Fibroblast of the conjunctiva (primary cell): Measurements from ENCODE around the gene NME7.
A peak's percentile ranks its signal among the peaks of the same experiment; 100 is the strongest.

Experiments used
- DNase-seq: peaks from one replicate; pipeline ENCODE4 v3.0.0-alpha.2; 2010; ENCODE audit warnings: low read depth

The NME7 gene

DNA sequence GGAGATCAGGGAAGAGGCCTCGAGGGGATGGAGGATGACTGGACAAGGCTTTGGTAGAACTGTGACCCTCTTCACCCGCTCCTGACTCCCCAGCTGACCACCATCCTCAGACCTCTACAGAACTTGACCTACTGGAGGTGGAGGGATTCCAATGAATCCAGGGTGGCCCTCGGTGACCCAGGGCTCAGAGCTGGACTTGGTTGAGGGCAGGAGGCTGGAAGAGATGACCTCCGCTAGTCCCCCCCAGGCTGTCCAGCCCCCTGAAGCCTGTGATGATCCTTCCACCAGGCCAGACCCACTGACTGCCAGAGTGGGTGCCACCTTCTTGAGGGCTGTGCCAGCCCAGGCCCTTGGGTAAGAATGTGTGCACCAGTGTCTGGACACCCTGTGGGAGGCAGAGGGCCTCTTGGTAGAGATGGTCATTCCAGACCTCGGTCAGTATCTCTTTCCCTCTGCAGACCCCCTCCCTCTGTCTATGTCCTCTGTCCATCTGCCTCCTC, 216.2 kb downstream of the NME7 start:
- DNase-seq: no peak

DNA sequence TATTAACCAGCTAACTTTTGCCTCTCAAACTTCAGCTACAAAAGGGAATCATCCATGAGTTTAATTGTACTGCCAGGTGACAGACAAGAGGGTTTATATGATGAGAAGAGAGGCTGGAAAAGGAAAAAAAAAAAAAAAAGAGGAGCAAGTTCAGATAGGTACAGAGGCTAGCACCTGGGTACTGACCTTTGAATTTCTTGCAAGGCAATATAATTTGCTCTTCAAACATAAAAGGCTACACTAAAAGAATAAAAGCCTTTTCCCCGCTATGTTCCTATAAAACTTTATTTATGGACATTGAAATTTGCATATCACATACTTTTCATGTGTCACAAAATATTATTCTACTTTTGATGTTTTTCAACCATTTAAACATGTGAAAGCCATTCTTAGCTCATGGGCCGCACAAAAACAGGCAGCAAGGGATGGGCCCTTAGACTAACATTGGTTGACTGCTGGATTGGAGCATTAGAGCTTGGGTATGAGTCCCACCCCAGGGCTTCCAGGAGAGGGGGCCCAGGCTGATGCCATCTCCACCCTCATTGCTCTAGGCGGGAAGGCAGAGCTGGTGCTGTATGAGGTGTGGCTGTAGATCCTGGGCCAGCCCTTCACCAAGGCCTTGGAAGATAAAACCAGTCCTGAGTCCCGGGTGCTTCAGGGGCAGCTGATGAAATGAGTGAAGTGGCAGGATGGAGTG, 216.8 kb downstream of the NME7 start:
- no peak for DNase-seq

DNA sequence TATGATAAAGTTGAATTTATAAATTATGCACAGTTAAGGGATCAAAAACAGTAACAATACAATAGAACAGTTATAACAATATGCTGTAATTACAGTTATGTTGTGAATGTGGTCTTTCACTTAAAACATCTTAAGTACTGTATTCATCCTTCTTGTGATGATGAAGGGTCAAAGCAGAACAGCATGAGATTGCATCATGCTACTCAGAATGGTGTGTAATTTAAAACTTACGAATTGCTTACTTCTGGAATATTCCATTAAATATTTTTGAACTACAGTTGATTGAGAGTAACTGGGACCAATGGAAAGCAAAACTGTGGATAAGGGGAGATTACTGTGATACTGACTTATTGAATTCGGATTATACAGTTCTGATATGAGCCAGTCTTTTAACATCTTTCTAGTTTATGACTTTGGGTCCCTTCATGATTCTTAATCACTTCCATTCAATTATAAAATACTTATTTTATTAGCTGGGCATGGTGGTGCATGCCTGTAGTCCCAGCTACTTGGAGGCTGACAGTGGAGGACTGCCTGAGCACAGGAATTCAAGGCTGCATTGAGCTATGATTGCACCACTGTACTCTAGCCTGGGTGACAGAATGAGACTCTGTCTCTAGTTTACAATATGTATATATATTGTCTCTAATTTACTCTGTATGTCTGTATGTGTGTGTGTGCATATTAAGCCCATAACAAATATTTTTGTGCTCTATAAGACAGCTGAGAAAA, 217.9 kb downstream of the NME7 start:
- peak; percentile 10 for DNase-seq

DNA sequence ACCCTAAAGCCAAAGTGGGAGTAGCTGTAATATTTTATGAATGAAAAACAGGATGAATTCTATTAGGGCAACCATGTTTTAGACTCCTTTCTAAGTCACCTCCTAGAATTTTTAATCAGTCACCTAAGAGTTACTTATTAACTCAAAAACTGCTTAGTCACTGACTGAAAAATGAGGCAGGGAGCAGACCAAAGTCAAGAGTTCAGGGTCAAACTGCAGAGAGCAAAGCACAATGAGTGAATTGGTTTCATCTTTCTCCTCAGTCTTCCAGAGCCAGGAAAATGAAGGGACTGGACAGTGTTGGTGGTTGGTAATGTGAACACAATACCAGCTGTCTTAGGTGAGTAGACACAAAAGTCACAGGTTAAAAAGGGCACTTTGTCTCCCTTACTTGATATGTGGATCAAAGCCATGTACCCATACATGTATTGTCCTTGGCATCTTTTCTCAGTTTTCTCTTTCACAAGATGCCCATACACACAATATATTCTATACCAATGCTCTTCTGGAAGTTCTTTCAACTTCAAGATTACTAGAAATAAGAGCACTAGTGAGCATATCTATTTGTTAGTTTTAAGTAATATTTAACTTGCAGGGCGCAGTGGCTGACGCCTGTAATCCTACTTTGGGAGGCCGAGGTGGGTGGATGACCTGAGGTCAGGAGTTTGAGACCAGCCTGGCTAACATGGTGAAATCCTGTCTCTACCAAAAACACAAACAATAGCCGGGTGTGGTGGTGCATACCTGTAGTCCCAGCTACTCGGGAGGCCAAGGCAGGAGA, 218.9 kb downstream of the NME7 start:
- no peak for DNase-seq

DNA sequence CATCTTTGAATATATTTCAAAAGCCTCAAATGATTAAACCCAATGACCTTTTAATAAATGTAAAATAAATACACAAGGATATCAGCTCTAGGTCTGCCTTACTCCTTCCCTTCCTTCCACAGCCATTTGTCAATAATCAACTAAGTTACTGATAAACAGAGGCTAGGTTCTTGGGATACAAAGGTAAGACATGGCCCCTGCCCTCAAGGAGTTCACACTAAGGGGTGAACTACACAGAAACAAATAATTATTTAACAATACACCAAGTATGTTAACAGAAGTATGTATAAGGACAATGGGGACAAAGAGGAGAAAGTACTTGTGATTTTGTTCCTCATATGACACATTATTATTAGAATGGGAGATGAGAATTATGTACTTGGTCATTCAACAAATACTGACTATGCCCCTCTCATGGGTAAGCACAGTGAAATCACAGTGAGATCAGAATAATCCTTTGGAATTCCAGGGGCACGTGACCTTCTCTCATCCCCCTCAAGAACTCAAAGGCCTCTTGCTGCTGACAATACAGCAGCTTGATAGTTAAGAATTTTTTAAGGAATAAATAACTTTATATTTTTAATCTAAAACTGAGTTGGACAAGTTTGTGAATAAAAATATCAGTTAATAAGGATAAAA, 220.9 kb downstream of the NME7 start:
- DNase-seq: no peak

DNA sequence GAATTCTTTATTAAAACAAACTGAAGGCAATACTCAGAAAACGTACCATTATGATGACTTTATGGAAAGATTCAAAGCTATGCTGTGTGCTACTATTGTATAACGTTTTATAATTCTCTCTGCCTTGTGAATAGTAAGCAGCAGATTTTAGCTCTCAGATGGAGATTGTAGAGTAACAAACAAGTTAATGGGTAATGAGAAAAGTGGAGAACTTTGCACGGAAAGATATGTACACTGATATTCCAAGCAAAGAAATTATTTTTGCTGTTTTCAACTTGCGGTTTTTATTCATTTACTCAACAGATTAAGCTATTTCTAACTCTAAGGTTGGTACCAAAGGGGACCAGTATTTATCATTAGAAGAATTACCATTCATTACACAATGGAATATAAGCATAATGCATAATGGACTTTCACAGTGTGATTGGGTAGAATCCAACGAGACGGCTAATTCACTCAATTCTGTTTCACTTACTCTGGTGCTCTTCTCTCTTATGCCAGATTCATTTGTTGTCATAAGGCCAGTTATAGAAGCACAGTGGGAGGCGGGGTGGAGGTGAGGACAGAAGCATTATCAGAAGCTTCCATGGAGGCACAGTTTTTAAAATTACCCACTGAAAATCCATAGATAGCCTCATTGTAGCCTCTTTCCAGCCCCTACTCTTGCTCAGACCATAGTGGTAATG, 222.5 kb downstream of the NME7 start:
- DNase-seq: no peak

DNA sequence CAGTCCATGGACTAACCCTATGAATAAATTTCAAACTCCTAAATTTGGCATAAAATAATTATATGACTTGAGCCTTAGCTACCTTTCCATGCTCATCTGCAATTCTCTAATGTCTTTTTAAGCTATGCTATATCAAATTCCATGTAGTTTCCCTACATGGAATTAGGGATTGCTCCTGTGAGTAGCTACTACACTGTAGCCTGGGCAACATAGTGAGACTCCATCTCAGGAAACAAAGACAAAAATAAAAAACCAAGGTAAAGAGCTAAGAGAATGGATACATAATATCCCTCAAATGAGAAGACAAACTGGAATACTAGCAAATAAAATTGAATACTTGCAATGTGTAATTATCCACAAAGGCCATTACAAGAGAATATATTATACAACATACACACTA, 223.6 kb downstream of the NME7 start:
- no peak for DNase-seq

DNA sequence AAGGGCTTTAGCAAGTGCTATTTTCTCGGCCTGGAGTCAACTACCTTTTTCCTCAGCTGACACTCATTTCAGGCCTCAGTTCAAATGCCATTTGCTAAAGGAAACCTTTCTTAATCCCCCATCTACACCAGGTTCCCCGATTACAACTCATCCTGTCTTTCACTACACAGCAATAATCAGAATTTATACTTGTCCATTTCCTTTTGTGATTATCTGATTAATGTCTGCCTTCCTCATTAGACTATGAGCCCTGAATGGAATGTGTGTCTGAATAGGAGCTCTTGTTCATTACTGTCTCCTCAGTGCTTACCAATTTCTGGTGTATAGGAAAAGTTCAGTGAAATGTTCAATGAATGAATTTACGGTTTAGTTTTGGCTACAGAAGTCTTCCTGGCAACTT, 224.3 kb downstream of the NME7 start:
- DNase-seq: no peak

DNA sequence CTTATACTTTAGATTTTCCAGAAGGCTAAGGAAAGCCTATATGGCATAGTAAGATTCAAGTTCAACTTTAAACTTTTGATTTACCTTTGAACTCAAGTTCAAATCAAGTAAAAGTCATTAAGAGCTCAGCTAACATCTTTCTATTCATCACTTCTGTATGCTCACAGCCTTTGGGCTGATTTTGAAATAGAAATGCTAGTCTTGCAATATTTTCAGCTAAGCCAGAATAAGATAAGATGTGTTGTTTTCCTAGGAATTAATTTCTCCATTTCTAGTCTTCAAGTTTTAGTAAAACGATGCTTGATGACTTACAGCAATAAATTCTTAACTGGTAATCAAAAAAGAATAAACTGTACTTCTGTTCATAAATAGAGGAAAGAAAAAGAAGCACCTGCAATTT, 225.5 kb downstream of the NME7 start:
- DNase-seq: no peak

DNA sequence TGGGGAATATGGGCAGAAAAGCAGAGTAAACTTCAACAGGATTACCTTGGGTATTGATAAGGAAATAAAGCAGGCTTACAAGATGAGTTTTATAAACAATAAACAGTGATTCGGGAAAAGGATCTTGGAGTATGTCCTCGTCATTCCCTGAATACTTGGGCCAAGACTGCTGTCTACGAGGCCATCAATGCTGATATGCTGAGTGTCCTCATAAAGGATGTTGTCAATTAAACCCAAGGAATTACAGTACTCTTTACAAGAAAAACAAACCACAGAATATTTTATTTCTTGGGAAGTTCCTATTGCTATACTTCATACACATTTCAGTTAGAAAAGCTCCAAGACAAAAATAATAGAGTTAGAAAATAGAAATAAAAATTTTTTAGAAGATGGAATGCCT, 226.2 kb downstream of the NME7 start:
- no peak for DNase-seq

DNA sequence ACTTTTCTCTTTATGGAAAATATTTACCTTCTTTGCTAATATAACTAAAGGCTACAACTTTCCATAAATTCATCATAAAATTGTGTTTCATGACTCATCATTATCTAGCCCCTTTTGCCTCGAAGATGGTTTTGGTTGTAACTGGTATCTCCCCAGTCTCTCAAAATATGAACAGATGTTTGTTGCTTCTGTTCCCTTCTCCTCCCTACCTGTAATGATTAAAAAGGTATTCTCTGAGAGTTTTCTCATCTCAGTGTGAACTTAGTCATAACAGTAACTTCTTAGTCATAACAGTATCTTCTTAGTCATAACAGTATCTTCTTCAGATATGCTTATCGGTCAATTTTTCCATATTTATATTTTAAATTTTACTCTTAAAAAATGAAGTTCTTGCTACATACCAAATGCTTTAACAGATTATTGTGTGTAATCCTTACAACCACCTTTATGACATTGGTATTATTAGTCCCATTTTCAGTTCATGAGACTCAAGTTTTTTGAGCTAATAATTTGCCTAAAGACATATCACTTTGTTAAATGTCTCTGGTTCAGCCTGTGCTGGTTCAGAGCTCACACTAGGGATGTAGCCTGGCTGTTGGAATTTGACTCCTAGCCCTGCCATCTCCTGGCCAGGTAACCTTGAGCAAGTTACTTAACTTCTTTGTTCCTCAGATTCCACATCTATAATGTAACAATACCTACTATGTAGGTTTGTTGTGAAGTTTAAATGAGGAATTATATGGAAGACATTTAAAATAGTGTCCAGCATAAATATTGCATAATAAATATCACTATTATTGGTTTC, 228.5 kb downstream of the NME7 start:
- DNase-seq: no peak

DNA sequence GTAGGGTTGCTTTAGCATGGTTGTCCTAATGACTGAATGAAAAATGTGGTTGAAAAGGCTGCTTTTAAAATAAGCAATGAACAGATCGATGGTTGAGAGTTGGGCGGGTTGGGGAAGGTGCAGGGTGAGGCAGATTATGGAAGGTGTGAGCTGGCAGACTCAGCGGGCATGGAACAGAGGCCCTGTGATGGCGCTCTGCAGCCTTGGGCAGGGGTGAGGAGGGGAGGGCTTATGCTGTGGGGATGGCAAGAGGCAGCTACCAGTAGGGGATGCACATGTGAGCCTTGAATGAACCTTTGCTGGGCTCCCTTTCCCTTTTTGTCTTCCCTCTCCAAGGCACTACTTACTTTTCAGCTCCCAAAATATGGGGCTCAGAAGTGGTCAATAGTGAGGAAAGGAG, 230.2 kb downstream of the NME7 start:
- DNase-seq: no peak

DNA sequence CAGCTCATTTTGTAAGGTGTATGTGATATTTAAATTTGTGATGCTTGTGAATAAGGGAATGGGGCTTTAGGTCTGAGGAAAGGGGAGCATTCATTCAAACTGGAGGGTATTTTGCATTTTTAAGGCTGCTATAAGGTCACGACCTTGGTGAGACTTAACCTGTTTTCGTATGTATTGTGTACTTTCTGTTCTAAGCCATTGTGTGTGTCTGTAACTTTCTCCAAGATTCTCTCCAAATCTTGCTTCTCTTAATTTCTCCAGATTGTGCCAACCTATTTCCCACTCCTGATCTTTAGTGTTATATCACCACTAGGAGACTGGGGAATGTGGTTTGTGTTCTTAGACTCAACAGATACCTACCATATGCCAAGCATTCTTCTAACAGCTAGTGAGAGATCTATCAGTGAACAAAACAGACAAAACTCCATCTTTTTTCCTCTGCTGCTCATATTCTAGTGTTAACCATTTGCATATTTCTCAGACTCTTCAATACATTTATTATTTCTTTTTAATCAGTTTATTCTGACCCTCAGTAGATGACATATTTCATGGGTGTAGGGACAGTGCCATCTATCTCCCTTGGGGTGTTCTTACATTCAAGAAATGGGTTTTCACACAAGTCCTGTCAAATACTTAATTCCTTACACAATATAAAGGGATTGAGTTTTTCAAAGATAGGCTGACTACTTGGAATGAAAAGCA, 233.6 kb downstream of the NME7 start:
- DNase-seq: no peak

DNA sequence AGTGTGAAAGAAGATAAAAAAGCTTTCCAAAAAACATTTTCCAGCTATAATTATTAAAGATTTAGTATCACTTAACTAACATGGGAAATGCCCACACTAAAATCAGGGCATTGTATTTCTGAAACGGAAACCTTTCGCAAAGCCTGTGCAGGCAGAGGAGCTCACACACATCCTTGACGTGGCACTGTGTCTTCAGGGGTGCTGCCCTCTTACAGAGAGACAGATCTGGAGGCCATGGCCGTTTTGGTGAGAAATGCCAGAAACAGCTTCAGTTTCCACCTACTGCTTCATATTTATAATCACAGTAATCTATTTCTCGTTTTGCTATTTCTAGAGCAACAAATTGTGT, 234.4 kb downstream of the NME7 start:
- DNase-seq: no peak

DNA sequence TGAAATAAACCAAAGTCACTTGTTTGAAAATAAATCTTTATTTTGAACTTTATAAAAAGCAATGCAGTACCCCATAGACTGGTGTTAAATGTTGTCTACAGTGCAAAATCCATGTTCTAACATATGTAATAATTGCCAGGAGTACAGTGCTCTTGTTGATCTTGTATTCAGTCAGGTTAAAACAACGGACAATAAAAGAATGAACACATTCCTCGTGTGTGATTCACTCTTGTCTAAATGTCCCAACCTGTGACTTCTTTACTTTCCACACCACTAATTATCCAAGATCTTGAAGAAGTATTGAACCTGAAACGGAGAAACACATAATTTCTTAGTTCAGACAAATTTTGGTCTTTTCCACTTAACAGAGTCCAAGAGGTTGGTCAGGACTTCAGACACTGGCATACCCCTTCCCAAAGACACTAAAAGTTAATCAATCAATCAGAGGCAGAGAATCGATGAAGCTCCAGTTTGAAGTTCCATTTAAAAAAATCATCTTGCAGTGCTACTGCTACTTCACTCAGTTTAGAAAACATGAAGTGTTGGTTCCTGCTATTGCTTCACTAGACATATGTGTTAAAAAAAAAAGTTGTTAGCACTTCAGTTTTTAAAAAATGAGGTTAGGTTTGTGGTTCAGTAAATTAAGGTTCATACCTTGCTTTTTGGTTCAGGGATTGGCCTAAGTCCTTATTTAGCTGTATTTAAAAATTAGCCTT, 234.9 kb downstream of the NME7 start:
- no peak for DNase-seq

DNA sequence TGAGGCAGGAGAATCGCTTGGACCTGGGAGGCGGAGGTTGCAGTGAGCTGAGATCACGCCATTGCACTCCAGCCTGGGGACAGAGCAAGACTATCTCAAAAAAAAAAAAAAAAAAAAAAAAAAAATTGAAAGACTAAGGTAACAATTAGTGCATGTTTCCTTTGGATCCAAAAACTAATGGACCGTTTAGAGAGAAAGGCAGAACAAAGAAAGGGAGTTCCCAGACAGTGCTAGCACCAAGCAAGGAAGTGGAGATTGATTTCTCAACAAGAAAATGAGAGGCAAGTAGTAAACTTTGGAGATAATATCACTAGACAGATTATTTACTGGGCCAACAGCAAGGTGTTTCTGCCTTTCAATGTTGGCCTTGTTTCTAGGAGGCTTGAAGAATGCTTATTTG, 236.9 kb downstream of the NME7 start:
- no peak for DNase-seq

DNA sequence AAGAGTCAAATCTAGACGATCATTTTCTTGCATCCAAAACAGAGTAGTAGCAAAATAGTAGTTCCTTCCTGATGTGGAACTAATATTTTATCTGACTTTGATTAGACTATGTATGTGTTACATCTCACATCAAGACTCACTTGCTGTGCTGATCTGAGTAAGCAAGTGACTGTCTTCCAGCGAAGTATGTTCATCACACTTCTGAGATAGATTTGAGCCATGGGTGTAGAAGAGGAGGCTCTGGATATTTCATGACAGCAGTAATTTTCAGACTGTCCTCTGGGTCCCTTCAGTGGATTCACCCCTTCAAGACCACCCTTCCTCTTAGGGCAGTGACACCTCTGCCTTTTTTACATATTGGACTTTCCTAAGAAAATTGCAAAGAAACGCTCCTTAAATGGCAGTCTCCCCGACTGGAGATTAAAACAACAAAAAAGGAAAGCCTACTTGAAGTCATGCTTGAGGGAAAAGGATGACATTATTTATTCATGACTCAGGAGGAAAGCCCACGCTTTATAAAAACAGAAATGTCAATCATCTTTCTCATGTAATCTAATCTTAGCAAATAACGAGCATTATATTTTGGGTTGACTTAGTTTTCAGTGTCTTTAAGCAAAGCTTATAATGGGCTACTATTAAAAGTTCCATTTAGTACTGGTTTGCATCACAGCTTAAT, 238.3 kb downstream of the NME7 start:
- no peak for DNase-seq

DNA sequence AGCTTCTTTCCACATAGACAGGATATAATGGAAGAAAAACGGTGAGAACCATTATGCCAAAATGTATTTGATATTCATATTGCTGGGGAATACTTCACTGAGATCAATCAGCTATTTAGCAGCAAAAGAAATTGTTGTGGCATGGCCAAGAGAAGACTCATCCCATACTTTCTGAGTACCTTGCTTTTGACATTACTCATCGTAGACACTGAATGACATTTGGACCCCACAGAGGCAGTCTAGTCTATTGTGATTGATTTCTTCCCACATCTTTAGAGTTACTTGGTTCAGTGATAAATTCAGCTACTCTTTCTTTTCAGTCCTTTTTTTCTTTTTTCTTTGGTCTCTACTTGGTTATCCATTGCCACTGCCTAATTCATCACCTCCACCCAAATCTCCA, 239.0 kb downstream of the NME7 start:
- DNase-seq: no peak

DNA sequence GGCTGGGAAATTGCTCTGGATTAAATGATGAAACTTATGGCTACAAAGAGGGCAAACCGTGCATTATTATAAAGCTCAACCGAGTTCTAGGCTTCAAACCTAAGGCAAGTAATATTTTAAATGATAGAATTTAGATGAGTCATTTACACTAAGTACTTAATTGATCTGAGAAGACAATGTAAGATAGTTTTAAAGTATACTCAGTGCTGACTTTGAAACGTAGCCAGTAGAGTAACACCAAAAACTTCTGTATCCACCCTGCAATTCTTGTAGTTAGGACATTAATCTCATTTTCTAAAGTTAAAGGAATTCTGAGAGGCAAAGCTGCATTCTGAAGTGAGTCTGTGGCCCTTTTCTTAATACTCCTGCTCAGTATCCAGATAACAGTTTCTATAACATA, 240.3 kb downstream of the NME7 start:
- DNase-seq: no peak
